ENCODE results near the gene LGALS1. TPM values are rescaled to one million over a fixed set of nuclear protein-coding genes. Genes with fewer than 3 reads are reported as not detected.

LGALS1 gene
- total RNA-seq, 4 donors from 2014 or later: 44.8 to 352 (median 73.5) TPM

DNA sequence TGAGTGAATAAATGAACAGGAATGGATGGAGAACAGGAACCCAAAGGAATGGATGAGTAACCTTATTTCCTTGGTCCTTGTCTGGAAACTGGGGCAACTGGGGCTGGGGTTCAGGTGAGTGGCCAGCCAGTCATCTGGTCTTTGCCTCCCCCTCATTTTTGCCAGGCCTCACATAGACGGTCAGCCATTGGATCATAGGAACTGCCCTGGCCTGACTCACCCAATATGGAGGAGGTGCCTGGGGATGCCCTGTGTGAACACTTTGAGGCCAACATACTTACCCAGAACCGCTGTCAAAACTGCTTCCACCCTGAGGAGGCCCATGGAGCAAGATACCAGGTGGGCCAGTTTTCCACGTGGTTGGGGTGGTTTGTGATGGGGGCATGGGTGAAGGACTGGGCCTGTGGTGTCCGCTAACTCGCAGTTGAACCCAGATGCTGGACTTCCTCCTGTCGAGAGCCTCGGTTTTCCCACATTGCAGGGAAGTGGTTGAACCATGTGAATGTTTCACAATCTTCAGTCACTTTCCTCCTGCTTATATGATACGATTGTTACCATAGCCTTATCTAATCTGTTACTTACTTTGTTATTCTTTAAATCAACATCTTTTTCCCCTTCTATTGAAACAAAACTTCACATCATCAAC is 25.8 kb downstream of the LGALS1 start:
- Histone ChIP-seq H3K36me3 (no peaks in the 10 kb centered on the region), H3K9me3 (no peaks in the 10 kb centered on the region), H3K27me3 (no peaks in the 10 kb centered on the region), H3K4me1 (peaks cover 0 to 4% (median 0%) of the 10 kb centered on the region in 4 donors), H3K27ac (no peak overlapping the region), H3K4me3 (no peak overlapping the region)
- TF ChIP-seq, protein P1, sequence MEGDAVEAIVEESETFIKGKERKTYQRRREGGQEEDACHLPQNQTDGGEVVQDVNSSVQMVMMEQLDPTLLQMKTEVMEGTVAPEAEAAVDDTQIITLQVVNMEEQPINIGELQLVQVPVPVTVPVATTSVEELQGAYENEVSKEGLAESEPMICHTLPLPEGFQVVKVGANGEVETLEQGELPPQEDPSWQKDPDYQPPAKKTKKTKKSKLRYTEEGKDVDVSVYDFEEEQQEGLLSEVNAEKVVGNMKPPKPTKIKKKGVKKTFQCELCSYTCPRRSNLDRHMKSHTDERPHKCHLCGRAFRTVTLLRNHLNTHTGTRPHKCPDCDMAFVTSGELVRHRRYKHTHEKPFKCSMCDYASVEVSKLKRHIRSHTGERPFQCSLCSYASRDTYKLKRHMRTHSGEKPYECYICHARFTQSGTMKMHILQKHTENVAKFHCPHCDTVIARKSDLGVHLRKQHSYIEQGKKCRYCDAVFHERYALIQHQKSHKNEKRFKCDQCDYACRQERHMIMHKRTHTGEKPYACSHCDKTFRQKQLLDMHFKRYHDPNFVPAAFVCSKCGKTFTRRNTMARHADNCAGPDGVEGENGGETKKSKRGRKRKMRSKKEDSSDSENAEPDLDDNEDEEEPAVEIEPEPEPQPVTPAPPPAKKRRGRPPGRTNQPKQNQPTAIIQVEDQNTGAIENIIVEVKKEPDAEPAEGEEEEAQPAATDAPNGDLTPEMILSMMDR (IDR thresholded peaks at IDR 0.05): no peak
- no peak for TF ChIP-seq POLR2A (IDR thresholded peaks at IDR 0.05)
- DNase-seq: no peak

DNA sequence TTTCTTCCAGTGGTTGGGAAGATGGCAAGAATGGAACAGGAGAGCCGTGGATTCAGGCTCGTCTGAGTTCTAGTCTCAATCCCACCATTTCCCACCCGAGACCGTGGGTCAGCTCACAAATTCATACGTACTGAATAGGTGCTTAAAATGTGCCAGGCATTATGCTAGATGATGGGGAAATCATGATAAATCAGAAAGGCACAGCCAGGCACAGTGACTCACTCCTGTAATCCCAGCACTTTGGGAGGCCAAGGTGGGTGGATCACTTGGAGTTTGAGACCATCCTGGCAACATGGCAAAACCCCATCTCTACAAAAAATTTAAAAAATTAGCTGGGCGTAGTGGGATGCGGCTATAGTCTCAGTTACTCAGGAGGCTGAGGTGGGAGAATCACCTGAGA is 28.5 kb downstream of the LGALS1 start:
- Histone ChIP-seq H3K4me1 (no peaks in the 10 kb centered on the region), H3K27me3 (no peaks in the 10 kb centered on the region), H3K27ac (no peak overlapping the region), H3K36me3 (no peaks in the 10 kb centered on the region), H3K4me3 (no peak overlapping the region), H3K9me3 (no peaks in the 10 kb centered on the region)
- no peak for DNase-seq
- TF ChIP-seq POLR2A (IDR thresholded peaks at IDR 0.05): no peak
- TF ChIP-seq, protein P1 (IDR thresholded peaks at IDR 0.05): no peak

DNA sequence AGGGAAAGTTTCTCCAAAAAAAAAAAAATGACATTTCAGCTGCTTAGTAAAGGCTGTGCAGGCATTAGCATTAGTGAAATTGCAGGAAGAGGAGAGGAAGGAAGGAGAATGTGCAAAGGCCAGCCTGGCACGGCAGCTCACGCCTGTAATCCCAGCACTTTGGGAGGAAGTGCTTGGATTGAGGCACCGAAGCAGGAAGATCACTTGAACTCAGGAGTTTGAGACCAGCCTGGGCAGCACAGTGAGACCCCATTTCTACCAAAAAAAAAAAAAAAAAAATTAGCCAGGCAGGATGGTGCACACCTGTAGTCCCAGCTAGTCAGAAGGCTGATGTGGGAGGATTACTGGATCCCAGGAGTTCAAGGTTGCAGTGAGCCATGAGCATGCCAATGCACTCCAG is 29.2 kb downstream of the LGALS1 start:
- Histone ChIP-seq H3K9me3 (no peaks in the 10 kb centered on the region), H3K27me3 (no peaks in the 10 kb centered on the region)
- DNase-seq: no peak

DNA sequence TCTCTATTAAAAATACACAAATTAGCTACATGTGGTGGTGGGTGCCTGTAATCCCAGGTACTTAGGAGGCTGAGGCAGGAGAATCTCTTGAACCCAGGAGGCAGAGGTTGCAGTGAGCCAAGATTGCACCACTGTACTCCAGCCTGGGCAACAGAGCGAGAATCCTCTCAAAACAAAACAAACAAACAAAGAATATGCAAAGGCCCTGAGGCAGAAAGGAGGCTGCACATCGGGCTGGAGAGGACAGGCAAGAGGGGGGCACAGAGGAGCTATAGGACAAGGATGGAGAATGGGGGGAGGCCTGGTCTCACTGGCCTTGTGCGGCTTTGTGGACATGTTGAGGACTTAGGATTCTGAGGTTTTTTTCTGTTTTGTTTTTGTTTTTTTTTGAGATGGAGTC is 29.8 kb downstream of the LGALS1 start:
- TF ChIP-seq, protein P1 (IDR thresholded peaks at IDR 0.05): no peak
- no peak for TF ChIP-seq POLR2A (IDR thresholded peaks at IDR 0.05)
- Histone ChIP-seq H3K4me1 (no peaks in the 10 kb centered on the region), H3K9me3 (no peaks in the 10 kb centered on the region), H3K36me3 (no peaks in the 10 kb centered on the region), H3K27ac (no peak overlapping the region), H3K27me3 (no peaks in the 10 kb centered on the region), H3K4me3 (no peak overlapping the region)
- DNase-seq: no peak

More for the DNA sequence above, 29.2 kb downstream of the LGALS1 start:
- no peaks in the 10 kb centered on the region for H3K4me1 ChIP-seq
- TF ChIP-seq POLR2A (IDR thresholded peaks at IDR 0.05): no peak
- TF ChIP-seq, protein P1 (IDR thresholded peaks at IDR 0.05): no peak
- no peak overlapping the region for H3K4me3 ChIP-seq
- H3K27ac ChIP-seq: no peak overlapping the region
- H3K36me3 ChIP-seq: no peaks in the 10 kb centered on the region

DNA sequence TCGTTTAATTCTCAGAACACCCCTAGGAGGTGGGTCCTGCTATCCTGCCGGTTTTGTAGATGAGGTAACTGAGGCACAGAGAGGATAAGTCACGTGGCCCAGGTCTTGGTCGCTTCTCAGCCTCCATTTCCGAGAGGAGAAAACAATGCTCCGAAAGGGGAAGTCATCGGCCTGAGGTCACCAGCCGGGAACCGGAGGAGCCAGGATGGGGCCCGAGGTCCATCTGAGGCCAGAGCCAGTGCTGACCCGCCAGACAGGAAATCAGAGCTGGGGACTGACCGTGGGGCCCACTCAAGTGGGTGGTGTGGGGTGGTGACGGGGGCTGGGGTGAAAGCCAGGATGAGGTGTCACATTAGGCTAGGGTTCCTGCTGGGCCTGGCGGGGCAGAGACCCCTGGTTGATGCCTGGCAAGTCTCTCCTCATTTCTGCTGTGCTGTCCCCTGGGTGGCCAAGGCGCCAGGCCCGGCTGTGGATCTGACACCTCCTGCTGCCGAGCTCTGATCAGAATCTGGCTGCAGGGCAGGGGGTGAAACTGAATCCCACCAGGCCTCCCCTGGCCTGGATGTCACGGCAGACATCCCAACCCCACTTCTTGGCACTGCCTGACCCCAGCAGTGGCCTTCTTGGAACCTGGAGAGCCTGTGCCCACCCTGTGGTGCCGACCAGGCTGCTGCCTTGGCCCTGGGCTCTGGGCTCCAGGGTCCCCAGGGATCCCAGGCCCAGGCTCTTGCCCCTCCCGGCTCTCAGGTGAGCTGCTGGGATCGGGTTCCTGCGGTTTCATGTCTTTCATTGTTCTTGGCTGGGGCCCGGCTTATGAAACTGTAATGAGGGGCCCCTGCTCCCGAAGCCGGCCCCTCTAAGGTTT is 33.4 kb downstream of the LGALS1 start:
- Histone ChIP-seq H3K27me3 (no peaks in the 10 kb centered on the region), H3K27ac (no peak overlapping the region)

More for the DNA sequence above, 33.4 kb downstream of the LGALS1 start:
- H3K36me3 ChIP-seq: no peaks in the 10 kb centered on the region
- no peak overlapping the region for H3K4me3 ChIP-seq
- no peak for DNase-seq
- no peaks in the 10 kb centered on the region for H3K4me1 ChIP-seq
- no peak for TF ChIP-seq POLR2A (IDR thresholded peaks at IDR 0.05)
- TF ChIP-seq, protein P1 (IDR thresholded peaks at IDR 0.05): no peak
- no peaks in the 10 kb centered on the region for H3K9me3 ChIP-seq

Data from Peyer's patch (tissue), 4 donors.